HepG2 (cell line): ENCODE data around the gene ACP2. TPM values are rescaled to one million over a fixed set of nuclear protein-coding genes. Genes with fewer than 3 reads are reported as not detected.

Experiments used
- ATAC-seq: fragments of 200-7000 bp; cut with Tn5 transposase; 3 replicates; pipeline ENCODE4 v1.9.1; 2020; ENCODE audit warnings: mild to moderate bottlenecking, moderate library complexity
- BruUV-seq: library from RNA; stranded (reverse); fragments of 400-500 nt; replicated peaks from 2 replicates; lab custom pipeline; 2021; lab: Mats Ljungman, UMichigan
- CTCF ChIA-PET: fragments of 300-600 bp; formaldehyde crosslinking; extraction: SDS; loops from one replicate; lab custom pipeline; 2021; ENCODE audit warnings: low total read pairs, inconsistent platforms, low intra/inter-chr PET ratio; lab: Yijun Ruan, JAX
- POLR2A ChIA-PET: fragments of 350-600 bp; sonication (Branson Sonifier 250); formaldehyde crosslinking; loops from one replicate; lab custom pipeline; 2020; ENCODE audit warnings: antibody characterized with exemption, inconsistent platforms; lab: Yijun Ruan, JAX
- DNase-seq: peaks from one replicate; pipeline ENCODE4 v3.0.0-alpha.2; 2015; ENCODE audit warnings: low spot score
- FAIRE-seq: peaks from 3 replicates; lab custom pipeline; 2011; peaks lifted over from hg19 to GRCh38; lab: Jason Lieb, UNC
- H2AFZ ChIP-seq: one replicate; pipeline ENCODE4 v1.6.1; 2011; ENCODE audit warnings: low read length, inconsistent platforms
- H3K27ac ChIP-seq: fragments of 300-600 bp; 3 replicates; pipeline ENCODE4 v1.8.0; 2011; ENCODE audit warnings: mixed run types, mild to moderate bottlenecking, mixed read lengths, low read length, inconsistent platforms; ENCODE audit not compliant: insufficient read depth; ENCODE audit errors: extremely low read length
- H3K27me3 ChIP-seq, 2 experiments: fragments of 200-600 bp in 1 of 2; 2 replicates in 1 of 2; 3 replicates in 1 of 2; pipeline versions ENCODE4 v1.6.0 to v1.8.0; 2011; ENCODE audit warnings: low read length in 2 of 2, mild to moderate bottlenecking in 2 of 2, moderate library complexity in 2 of 2, inconsistent platforms in 1 of 2; ENCODE audit not compliant: insufficient read depth in 2 of 2, control insufficient read depth in 1 of 2
- H3K36me3 ChIP-seq, 2 experiments: fragments of 200-600 bp in 1 of 2; replicated peaks in 1 of 2; 2 replicates in 1 of 2; 3 replicates in 1 of 2; pipeline versions ENCODE4 v1.5.1 to v1.8.0; 2011; ENCODE audit warnings: low read length in 2 of 2, inconsistent platforms in 1 of 2; ENCODE audit not compliant: insufficient read depth in 2 of 2, control insufficient read depth in 1 of 2
- H3K4me1 ChIP-seq: 2 replicates; pipeline ENCODE4 v1.5.1; 2012; ENCODE audit warnings: low read length, inconsistent platforms; ENCODE audit not compliant: insufficient read depth
- H3K4me2 ChIP-seq: 2 replicates; pipeline ENCODE4 v1.6.0; 2011; ENCODE audit warnings: low read depth, low read length, inconsistent platforms
- H3K4me3 ChIP-seq, 3 experiments: fragments of 200-600 bp in 1 of 3; sonication (generic), shearing (Covaris generic) in 1 of 3; replicated peaks in 1 of 3; 2 replicates each; pipeline ENCODE4 v1.5.1; 2011 to 2016; ENCODE audit warnings: low read length in 3 of 3, inconsistent platforms in 2 of 3, low read depth in 2 of 3, mild to moderate bottlenecking in 2 of 3, control low read depth in 1 of 3, mixed read lengths in 1 of 3; ENCODE audit not compliant: insufficient read depth in 1 of 3
- H3K79me2 ChIP-seq: one replicate; pipeline ENCODE4 v1.6.1; 2011; ENCODE audit warnings: low read length, inconsistent platforms; ENCODE audit not compliant: insufficient read depth
- H3K9ac ChIP-seq: 2 replicates; pipeline ENCODE4 v1.6.0; 2011; ENCODE audit warnings: mild to moderate bottlenecking, low read depth, low read length, inconsistent platforms; ENCODE audit not compliant: insufficient read depth
- H3K9me3 ChIP-seq: 2 replicates; pipeline ENCODE4 v1.5.1; 2012; ENCODE audit warnings: mild to moderate bottlenecking, low read length
- H4K20me1 ChIP-seq: 2 replicates; pipeline ENCODE4 v1.6.0; 2011; ENCODE audit warnings: inconsistent platforms, mild to moderate bottlenecking, low read length, moderate library complexity; ENCODE audit not compliant: insufficient read depth
- ATF4 ChIP-seq, 2 experiments: fragments of 450-650 bp in 1 of 2; sonication (generic) in 1 of 2; formaldehyde crosslinking; IDR thresholded peaks; 2 replicates each; pipeline versions ENCODE4 v1.5.0 to v1.8.0; 2020 to 2022; ENCODE audit warnings: mild to moderate bottlenecking in 1 of 2, missing genetic modification reagents in 1 of 2
- CC2D1A ChIP-seq: sonication (generic); formaldehyde crosslinking; IDR thresholded peaks from 2 replicates; pipeline ENCODE4 v1.8.1; 2023; ENCODE audit warnings: mild to moderate bottlenecking, missing genetic modification reagents
- CCDC6 ChIP-seq: sonication (generic); formaldehyde crosslinking; IDR thresholded peaks from 2 replicates; pipeline ENCODE4 v1.8.1; 2022; ENCODE audit warnings: mild to moderate bottlenecking, missing genetic modification reagents, moderate library complexity
- KDM3A ChIP-seq: IDR thresholded peaks from 2 replicates; pipeline ENCODE4 v1.6.1; 2018; ENCODE audit warnings: low read depth, missing compliant biosample characterization
- KDM6A ChIP-seq: IDR thresholded peaks from 2 replicates; pipeline ENCODE4 v1.6.1; 2016; ENCODE audit warnings: low read depth
- MTF1 ChIP-seq: sonication (generic); formaldehyde crosslinking; IDR thresholded peaks from 2 replicates; pipeline ENCODE4 v1.5.0; 2020; ENCODE audit warnings: missing genetic modification reagents
- PRDM4 ChIP-seq: sonication (generic); formaldehyde crosslinking; IDR thresholded peaks from 2 replicates; pipeline ENCODE4 v1.9.0; 2021; ENCODE audit warnings: missing genetic modification reagents, borderline replicate concordance
- TEAD3 ChIP-seq: optimal IDR thresholded peaks from 2 replicates; pipeline ENCODE3; 2016; ENCODE audit warnings: borderline replicate concordance
- ZNF577 ChIP-seq: sonication (generic); formaldehyde crosslinking; IDR thresholded peaks from 2 replicates; pipeline ENCODE4 v1.4.0; 2020; ENCODE audit warnings: mild to moderate bottlenecking, low read depth, missing genetic modification reagents, borderline replicate concordance
- ZNF775 ChIP-seq: sonication (generic); formaldehyde crosslinking; IDR thresholded peaks from 2 replicates; pipeline ENCODE4 v1.4.0; 2020; ENCODE audit warnings: missing genetic modification reagents, mild to moderate bottlenecking, moderate library complexity, borderline replicate concordance
- ZSCAN22 ChIP-seq: sonication (generic); formaldehyde crosslinking; IDR thresholded peaks from 2 replicates; pipeline ENCODE4 v1.4.0; 2020; ENCODE audit warnings: mild to moderate bottlenecking, missing genetic modification reagents
- WGBS: methylation state at CpG from one replicate; pipeline ENCODE4 v1.1.6; 2017; ENCODE audit warnings: low lambda C conversion rate; 5-methylcytosine and 5-hydroxymethylcytosine counted together
- in situ Hi-C: cut with HindIII; loops from 2 replicates; pipeline ENCODE4 v1.10.0; 2017; ENCODE audit warnings: low pct_unique_long_range_greater_than_20kb; ENCODE audit not compliant: extremely low pct_ligation_motif_present
- intact Hi-C: fragments of 100-400 bp; cut with micrococcal nuclease; formaldehyde crosslinking; loops from one replicate; pipeline ENCODE4 v1.10.0; 2022; ENCODE audit not compliant: unreplicated experiment
- polyA plus RNA-seq, 8 experiments: library from polyadenylated mRNA; depleted of rRNA in 3 of 8; stranded (reverse) in 7 of 8; unstranded in 1 of 8; fragments of >200 nt; fragmentation: Illumina TruSeq in 4 of 8; extraction: Trizol in 4 of 8; gene quantifications; 2 replicates each; pipeline versions ENCODE4 v1.2.1 to v1.2.3, GENCODE V29; 2011 to 2016; ENCODE audit warnings: low read depth in 4 of 8, missing spikeins in 1 of 8, mixed read lengths in 1 of 8; ENCODE audit not compliant: insufficient read depth in 1 of 8
- total RNA-seq, 5 experiments: library from RNA; depleted of rRNA; stranded (reverse); fragments of >200 nt; fragmentation: Illumina TruSeq; extraction: Trizol; gene quantifications; 2 replicates each; pipeline ENCODE4 v1.2.3, GENCODE V29; 2016; ENCODE audit warnings: low read depth in 1 of 5
- TF ChIP-seq, protein P1 (sequence below): sonication (generic); formaldehyde crosslinking; IDR thresholded peaks from 2 replicates; pipeline ENCODE4 v1.8.1; 2022; ENCODE audit warnings: mild to moderate bottlenecking, missing genetic modification reagents

Gene ACP2
- total and polyA plus RNA-seq, 2 of the 13 experiments (the other 11 are each of a cell fraction or from before 2014, with no cell fraction given) = 17.7 to 20.2 TPM

GRCh38 chr11:47296045-47296444, 47.4 kb upstream of the ACP2 start:
- CTCF ChIA-PET = no interaction called here
- Histone ChIP-seq H4K20me1 (no peaks in the 10 kb centered on the region), H3K4me2 (no peak overlapping the region), H3K4me1 (no peaks in the 10 kb centered on the region), H3K27ac (no peak overlapping the region), H3K9ac (no peak overlapping the region)
- no peak for FAIRE-seq
- TF ChIP-seq KDM6A (CRISPR knock-in tag) = no peak
- no peak for TF ChIP-seq KDM3A
- no peak for TF ChIP-seq ATF4 (CRISPR knock-in tag; IDR thresholded peaks at IDR 0.05)
- no peak for TF ChIP-seq ZNF775 (CRISPR knock-in tag)
- TF ChIP-seq ZSCAN22 = no peak
- TF ChIP-seq CC2D1A (CRISPR knock-in tag) = no peak
- TF ChIP-seq, protein P1, sequence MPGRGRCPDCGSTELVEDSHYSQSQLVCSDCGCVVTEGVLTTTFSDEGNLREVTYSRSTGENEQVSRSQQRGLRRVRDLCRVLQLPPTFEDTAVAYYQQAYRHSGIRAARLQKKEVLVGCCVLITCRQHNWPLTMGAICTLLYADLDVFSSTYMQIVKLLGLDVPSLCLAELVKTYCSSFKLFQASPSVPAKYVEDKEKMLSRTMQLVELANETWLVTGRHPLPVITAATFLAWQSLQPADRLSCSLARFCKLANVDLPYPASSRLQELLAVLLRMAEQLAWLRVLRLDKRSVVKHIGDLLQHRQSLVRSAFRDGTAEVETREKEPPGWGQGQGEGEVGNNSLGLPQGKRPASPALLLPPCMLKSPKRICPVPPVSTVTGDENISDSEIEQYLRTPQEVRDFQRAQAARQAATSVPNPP (CRISPR knock-in tag) = no peak
- TF ChIP-seq TEAD3 = no peak
- no peak for TF ChIP-seq CCDC6 (CRISPR knock-in tag)
- no peak for TF ChIP-seq ZNF577 (CRISPR knock-in tag)
- TF ChIP-seq MTF1 = no peak
- TF ChIP-seq PRDM4 (CRISPR knock-in tag) = no peak
- TF ChIP-seq, all 625 proteins: peak for 0
- no TSS peak for BruUV-seq
- Histone ChIP-seq H3K36me3 (peaks cover 16 to 64% of the 10 kb centered on the region in 2 experiments), H3K4me3 (no peak overlapping the region), H2AFZ (no peak overlapping the region), H3K9me3 (peaks cover 11% of the 10 kb centered on the region; the same call in 1 of the 2 replicates), H3K79me2 (no peaks in the 10 kb centered on the region), H3K27me3 (no peaks in the 10 kb centered on the region)
- no peak for DNase-seq
- POLR2A ChIA-PET = no interaction called here
- no peak for ATAC-seq
- WGBS = 95% methylated on average over 4 of the region's 4 CpGs
- in situ Hi-C loops = no loop called here
- intact Hi-C loops = no loop called here
